Stimulated activated effector memory CD8-positive, alpha-beta T cell treated with anti-CD3 and anti-CD28 coated beads, Interleukin-12 subunit alpha, Interleukin-12 subunit beta, amount 100 ng/mL, for 72 hours (primary cell): ENCODE measurements around the gene COL5A1.

Experiments
- ATAC-seq: fragments of 150-1000 bp; cut with Tn5 transposase; 2 replicates; pipeline ENCODE4 v1.10.0; 2021
- DNase-seq, 2 donors: peaks; one replicate each; pipeline ENCODE4 v3.0.0; 2021 to 2022; ENCODE audit warnings: low spot score in 2 of 2
- H3K27ac Mint-ChIP-seq: one replicate; pipeline ENCODE4 v1.8.0; 2022; ENCODE audit warnings: mild to moderate bottlenecking, mixed read lengths
- H3K36me3 Mint-ChIP-seq: one replicate; pipeline ENCODE4 v1.8.0; 2022; ENCODE audit warnings: mild to moderate bottlenecking, mixed read lengths
- H3K4me1 Mint-ChIP-seq: one replicate; pipeline ENCODE4 v1.8.0; 2022; ENCODE audit warnings: mixed read lengths
- H3K4me3 Mint-ChIP-seq: one replicate; pipeline ENCODE4 v1.8.0; 2022; ENCODE audit warnings: mild to moderate bottlenecking, mixed read lengths
- H3K9me3 Mint-ChIP-seq: one replicate; pipeline ENCODE4 v1.8.0; 2022; ENCODE audit warnings: mixed read lengths

The COL5A1 gene

DNA sequence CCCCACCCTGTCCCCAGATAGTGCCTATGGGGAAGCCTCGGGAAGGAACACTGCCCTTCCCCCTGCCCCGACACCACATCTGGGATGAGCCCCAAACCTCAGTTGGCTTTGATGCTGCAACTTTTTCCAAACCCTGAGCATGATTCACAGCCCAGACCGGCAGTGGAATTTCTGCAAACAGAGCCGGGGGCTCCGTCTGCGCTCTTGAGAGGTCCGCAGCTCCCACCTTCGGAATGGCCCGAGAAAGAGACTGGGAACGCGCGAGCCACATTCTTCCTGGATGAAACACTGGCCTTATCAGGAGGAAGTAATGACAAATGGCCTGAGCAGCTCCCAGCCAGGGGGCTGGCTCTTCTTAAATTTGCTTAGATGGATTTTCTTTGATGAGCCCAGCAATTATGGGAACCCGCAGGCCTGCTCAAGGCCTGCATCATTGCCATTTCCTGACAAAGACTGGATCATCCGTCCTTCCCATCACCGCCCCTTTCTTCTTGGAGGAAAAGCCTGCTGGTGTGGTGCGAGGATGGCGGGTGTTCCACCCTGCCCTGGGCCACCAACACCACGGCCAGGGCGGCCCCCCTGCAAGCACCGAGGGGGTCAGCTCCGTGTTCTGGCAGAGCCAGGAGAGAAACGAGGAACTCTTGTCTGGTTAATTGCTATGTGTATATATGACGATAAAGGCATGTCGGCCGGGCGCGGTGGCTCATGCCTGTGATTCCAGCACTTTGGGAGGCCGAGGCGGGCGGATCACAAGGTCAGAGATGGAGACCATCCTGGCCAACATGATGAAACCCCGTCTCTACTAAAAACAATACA lies 38.8 kb upstream of the COL5A1 start:
- H3K36me3 Mint-ChIP-seq, result no peaks in the 10 kb centered on the region
- DNase-seq (peak in 1 of 2 donors; percentile 12), ATAC-seq (no peak)
- no peak overlapping the region for H3K27ac Mint-ChIP-seq
- no peaks in the 10 kb centered on the region for H3K9me3 Mint-ChIP-seq
- H3K4me3 Mint-ChIP-seq, result no peak overlapping the region
- no peaks in the 10 kb centered on the region for H3K4me1 Mint-ChIP-seq

DNA sequence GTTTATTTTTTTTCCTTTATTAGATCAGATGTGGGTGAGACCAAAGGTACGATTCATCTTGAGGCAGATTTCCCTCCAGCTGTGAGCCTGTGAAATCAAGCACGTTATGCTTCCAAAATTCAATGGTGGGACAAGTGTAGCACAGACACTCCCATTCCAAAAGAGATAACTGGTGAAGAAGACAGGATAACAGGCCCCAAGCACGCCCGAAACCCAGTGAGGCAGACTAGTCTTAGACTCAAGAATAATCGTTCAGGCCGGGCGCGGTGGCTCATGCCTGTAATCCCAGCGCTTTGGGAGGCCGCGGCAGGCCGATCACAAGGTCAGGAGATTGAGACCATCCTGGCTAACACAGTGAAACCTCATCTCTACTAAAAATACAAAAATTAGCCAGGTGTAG lies 36.8 kb upstream of the COL5A1 start:
- DNase-seq (peak; percentile 0 to 20), ATAC-seq (no peak)
- no peaks in the 10 kb centered on the region for H3K36me3 Mint-ChIP-seq
- H3K9me3 Mint-ChIP-seq, result no peaks in the 10 kb centered on the region
- H3K27ac Mint-ChIP-seq, result no peak overlapping the region
- H3K4me3 Mint-ChIP-seq, result no peak overlapping the region
- no peaks in the 10 kb centered on the region for H3K4me1 Mint-ChIP-seq

DNA sequence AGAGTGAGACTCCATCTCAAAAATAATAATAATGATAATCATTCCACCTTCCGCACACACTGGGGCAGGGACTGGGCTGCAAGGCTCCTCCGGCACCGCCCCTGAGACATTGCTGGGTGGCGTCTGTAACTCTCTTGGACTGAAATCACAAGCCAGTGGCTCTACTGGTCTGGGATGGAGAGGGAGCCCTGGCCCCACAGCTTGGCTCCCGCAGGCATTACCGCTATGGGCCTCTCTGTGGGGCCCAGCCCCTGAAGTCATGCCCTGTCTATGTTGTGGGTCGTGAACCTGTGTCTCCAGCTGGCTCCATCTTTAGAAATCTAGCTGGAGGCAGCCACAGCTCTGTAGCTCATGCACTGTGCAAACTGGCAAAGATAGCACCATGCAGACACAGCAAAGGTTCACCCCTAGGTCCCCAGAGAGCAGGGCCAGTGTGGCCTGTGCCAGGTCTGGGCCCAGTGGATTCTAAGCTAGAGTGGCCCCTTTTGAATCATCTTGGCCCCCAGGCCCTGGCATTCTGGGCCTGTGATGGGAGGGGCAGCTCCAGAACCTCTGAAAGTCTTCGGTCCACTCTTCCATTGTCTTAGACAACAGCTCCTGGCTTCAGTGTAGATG lies 36.1 kb upstream of the COL5A1 start:
- peak in 1 of 2 donors; percentile 0 for DNase-seq
- Mint-ChIP-seq H3K27ac (no peak overlapping the region), H3K9me3 (no peaks in the 10 kb centered on the region), H3K4me1 (no peaks in the 10 kb centered on the region), H3K4me3 (no peak overlapping the region), H3K36me3 (no peaks in the 10 kb centered on the region)
- peak; percentile 16 for ATAC-seq

DNA sequence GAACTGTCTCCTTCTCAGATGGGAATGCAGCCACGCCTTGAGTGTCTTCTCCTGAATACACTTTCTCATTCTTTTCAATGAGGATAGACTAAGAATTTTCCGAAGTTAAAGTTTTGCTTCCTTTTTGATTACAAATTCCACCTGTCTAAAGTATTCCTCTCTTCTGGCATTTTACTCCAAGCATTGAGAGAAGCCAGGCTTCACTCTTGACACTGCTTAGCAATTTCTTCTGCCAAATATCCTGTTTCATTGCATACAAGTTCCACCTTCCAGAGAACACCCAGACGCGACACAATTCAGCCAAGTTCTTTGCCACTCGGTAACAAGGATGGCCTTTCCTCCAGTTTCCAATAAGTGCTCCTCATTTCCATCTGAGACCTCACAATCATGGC lies 35.6 kb upstream of the COL5A1 start:
- no peaks in the 10 kb centered on the region for H3K4me1 Mint-ChIP-seq
- DNase-seq, result no peak

DNA sequence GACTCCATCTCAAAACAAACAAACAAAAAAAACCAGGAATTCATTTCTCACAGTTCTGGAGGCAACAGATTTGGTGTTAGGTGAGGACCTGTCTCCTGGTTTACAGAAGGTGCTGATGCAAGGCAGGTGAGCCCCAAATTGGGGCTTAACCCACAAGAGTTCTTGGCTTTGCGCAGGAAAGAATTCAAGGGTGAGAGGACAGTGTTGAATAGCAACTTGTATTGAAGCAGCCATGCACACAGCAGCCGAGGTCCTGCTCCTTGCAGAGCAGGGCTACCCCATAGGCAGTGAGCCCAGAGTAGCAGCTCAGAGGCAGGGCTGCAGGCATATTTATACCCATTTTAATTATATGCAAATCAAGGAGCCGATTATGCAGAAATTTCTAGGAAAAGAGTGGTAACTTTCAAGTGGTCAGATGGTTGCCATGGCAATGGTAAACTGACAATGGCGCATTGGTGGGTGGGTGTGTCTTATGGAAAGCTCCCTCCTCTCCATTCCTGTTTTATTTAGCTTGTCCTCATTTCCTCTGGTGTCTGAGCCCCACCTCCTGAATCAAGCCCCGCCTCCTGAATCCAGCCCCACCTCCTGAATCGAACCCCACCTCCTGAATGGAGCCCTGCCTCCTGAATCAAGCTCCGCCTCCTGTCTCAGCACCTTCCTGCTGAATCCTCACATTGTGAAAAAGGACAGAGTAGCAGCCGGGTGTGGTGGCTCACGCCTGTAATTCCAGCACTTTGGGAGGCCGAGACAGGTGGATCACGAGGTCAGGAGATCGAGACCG lies 34.5 kb upstream of the COL5A1 start:
- ATAC-seq, result no peak

More for the DNA sequence above, 35.6 kb upstream of the COL5A1 start:
- no peaks in the 10 kb centered on the region for H3K36me3 Mint-ChIP-seq
- H3K9me3 Mint-ChIP-seq, result no peaks in the 10 kb centered on the region
- H3K4me3 Mint-ChIP-seq, result no peak overlapping the region
- no peak for ATAC-seq
- no peak overlapping the region for H3K27ac Mint-ChIP-seq

DNA sequence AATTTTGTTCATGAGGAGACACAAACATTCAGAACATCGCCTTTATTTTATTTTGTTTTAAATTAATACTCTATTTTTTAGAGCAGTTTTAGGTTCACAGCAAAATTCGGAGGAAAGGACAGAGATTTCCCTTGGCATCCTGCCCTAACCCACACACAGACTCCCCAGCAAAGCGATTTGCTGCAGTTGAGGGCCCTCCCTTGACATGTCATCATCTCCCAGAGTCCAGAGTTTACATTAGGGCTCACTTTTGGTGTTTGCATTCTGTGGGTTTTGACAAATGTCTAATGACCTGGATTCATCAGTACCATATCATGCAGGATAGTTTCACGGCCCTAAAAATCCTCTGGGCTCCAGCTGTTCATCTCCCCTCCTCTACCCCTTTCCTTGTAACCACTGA lies 33.6 kb upstream of the COL5A1 start:
- Mint-ChIP-seq H3K4me3 (no peak overlapping the region), H3K4me1 (no peaks in the 10 kb centered on the region), H3K36me3 (no peaks in the 10 kb centered on the region), H3K9me3 (peaks cover 10% of the 10 kb centered on the region), H3K27ac (no peak overlapping the region)
- ATAC-seq, result no peak
- DNase-seq, result no peak

More for the DNA sequence above, 34.5 kb upstream of the COL5A1 start:
- Mint-ChIP-seq H3K4me3 (no peak overlapping the region), H3K4me1 (no peaks in the 10 kb centered on the region), H3K36me3 (no peaks in the 10 kb centered on the region), H3K9me3 (peaks cover 3% of the 10 kb centered on the region), H3K27ac (no peak overlapping the region)
- no peak for DNase-seq

DNA sequence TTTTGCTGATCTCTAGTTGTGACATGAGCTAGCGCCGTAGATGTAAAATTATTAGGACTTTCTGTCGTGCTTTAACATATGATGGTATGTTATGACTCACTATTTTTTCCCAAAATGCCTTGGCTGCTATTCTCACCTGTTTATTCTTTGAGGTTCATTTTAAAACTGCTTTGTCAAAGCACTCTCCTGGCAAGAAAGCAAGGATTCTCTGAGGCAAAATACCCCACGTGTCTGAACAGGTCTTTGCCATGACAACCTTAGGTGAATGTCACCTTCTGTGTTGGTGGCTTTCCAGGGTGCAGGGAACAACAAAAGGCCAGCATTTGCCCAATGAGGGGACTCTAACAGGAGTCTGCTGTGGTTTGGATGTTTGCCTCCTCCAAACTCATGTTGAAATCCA lies 30.6 kb upstream of the COL5A1 start:
- DNase-seq, result no peak
- Mint-ChIP-seq H3K4me3 (no peak overlapping the region), H3K36me3 (no peaks in the 10 kb centered on the region), H3K4me1 (no peaks in the 10 kb centered on the region), H3K27ac (no peak overlapping the region), H3K9me3 (peaks cover 10% of the 10 kb centered on the region)
- ATAC-seq, result no peak

DNA sequence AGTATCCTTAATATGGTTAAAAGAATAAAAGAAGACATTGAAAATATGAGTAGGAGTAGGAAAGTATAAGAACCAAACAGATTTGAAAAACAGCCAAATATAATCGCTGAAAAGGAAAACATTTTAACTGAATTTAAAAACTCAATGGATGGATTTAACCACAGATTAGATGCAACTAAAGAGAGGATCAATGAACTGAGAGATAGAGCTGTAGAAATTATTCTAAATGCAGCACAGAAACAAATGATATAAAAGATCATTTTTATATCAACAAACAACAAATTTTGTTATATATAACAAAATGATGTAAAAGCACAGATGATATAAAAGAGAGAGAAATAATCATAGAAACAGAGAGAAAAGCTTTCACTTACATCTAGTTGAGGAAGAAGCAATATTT lies 29.3 kb upstream of the COL5A1 start:
- ATAC-seq (no peak), DNase-seq (no peak)
- Mint-ChIP-seq H3K4me3 (no peak overlapping the region), H3K9me3 (peaks cover 10% of the 10 kb centered on the region), H3K27ac (no peak overlapping the region), H3K36me3 (no peaks in the 10 kb centered on the region), H3K4me1 (no peaks in the 10 kb centered on the region)

DNA sequence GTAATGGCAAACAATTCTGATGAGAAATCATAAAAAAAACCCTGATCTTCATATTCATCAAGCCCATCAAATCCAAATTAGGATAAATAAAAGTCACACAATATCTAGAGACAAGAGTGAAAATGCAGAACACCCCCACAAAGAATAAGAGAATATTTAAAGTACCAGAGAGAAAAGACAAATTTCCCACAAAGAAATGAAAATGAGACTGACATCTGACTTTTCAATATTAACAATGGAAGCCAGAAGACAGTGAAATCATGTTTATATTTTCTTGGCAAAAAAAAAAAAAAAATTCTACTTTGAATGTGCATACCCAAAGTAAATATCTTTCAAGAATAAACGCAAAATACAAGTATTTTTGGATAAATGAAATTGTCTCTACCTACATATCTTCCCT lies 28.9 kb upstream of the COL5A1 start:
- no peak for DNase-seq
- no peak overlapping the region for H3K27ac Mint-ChIP-seq
- H3K36me3 Mint-ChIP-seq, result no peaks in the 10 kb centered on the region
- no peak for ATAC-seq
- no peaks in the 10 kb centered on the region for H3K4me1 Mint-ChIP-seq
- H3K4me3 Mint-ChIP-seq, result no peak overlapping the region
- H3K9me3 Mint-ChIP-seq, result peaks cover 10% of the 10 kb centered on the region

DNA sequence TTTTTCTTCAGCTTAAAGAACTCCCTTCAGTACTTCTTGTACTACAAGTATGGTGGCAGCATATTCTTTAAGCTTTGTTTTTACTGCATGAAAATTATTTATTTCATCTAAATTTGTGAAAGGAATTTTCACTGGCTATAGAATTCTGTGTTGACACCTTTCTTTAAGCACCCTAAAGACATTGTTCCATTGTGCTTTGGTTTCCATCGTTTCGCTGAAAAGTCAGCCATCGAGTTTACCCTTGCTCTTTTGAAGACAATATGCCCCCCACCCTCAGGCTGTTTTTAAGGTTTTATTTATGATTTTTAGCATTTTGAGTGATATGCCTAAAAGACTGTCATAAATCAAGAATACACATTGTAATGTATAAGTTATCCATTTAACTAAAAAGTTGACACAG lies 27.3 kb upstream of the COL5A1 start:
- Mint-ChIP-seq H3K36me3 (no peaks in the 10 kb centered on the region), H3K27ac (no peak overlapping the region), H3K9me3 (peaks cover 10% of the 10 kb centered on the region), H3K4me1 (no peaks in the 10 kb centered on the region), H3K4me3 (no peak overlapping the region)
- DNase-seq (no peak), ATAC-seq (no peak)

DNA sequence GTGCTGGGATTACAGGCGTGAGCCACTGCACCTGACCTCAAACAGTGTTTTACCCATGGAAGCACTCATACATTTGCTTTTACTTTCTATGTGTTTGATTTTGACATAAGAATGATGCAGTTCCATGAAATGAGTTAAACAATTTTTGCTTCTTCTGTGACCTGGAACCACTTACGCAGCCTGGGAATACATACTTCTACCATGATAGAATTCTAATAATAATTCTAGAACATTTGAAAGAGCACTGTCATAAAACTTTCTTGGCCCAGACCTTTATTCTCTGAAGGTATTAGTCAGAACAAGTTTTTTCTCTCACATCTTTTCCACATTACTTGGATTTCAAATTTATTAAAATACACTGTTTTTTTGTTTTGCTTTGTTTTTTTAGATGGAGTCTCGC lies 25.3 kb upstream of the COL5A1 start:
- H3K27ac Mint-ChIP-seq, result no peak overlapping the region
- no peak overlapping the region for H3K4me3 Mint-ChIP-seq
- H3K36me3 Mint-ChIP-seq, result no peaks in the 10 kb centered on the region
- DNase-seq, result no peak
- peaks cover 10% of the 10 kb centered on the region for H3K9me3 Mint-ChIP-seq
- no peaks in the 10 kb centered on the region for H3K4me1 Mint-ChIP-seq
- ATAC-seq, result no peak

DNA sequence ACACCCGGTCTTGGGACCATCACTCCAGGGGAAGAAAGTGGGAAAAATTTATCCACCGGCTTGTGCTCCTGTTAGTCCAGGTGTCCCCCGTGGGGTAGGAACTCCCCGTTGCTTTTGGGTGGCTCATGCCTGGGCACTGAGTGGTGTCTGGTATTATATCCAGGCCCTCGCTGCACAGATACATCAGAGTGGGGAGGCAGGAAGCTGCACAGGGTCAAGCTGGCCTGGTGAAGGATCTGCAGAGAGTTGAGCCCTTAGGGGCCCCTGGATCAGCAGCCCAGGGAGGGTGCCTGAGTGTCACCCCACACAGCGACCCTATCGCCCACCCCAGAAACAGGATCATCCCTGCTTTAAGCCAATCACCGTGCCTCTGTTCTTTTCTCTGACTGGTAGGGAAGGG lies 24.4 kb upstream of the COL5A1 start:
- H3K27ac Mint-ChIP-seq, result no peak overlapping the region

DNA sequence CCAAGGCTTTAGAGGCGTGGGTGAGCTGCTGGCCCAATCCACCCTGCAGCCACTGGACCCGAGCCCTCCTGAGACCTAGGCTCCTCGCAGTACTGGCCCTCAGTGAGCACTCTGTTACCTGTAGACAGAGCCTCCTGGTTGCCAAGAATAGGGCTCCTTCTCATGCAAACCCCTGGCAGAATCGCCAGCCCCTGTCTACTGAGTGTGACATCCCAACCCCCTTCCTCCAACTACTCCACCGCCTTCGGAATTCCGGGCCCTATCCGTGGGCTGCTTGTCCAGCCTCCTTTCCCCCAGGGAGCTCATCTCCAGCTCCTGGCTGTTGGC lies 23.8 kb upstream of the COL5A1 start:
- H3K4me1 Mint-ChIP-seq, result no peaks in the 10 kb centered on the region
- ATAC-seq, result no peak
- no peaks in the 10 kb centered on the region for H3K36me3 Mint-ChIP-seq
- DNase-seq, result no peak
- no peaks in the 10 kb centered on the region for H3K9me3 Mint-ChIP-seq
- H3K4me3 Mint-ChIP-seq, result no peak overlapping the region
- H3K27ac Mint-ChIP-seq, result no peak overlapping the region

More for the DNA sequence above, 24.4 kb upstream of the COL5A1 start:
- DNase-seq (no peak), ATAC-seq (peak; percentile 14)
- H3K4me3 Mint-ChIP-seq, result no peak overlapping the region
- no peaks in the 10 kb centered on the region for H3K36me3 Mint-ChIP-seq
- H3K4me1 Mint-ChIP-seq, result no peaks in the 10 kb centered on the region
- peaks cover 5% of the 10 kb centered on the region for H3K9me3 Mint-ChIP-seq

DNA sequence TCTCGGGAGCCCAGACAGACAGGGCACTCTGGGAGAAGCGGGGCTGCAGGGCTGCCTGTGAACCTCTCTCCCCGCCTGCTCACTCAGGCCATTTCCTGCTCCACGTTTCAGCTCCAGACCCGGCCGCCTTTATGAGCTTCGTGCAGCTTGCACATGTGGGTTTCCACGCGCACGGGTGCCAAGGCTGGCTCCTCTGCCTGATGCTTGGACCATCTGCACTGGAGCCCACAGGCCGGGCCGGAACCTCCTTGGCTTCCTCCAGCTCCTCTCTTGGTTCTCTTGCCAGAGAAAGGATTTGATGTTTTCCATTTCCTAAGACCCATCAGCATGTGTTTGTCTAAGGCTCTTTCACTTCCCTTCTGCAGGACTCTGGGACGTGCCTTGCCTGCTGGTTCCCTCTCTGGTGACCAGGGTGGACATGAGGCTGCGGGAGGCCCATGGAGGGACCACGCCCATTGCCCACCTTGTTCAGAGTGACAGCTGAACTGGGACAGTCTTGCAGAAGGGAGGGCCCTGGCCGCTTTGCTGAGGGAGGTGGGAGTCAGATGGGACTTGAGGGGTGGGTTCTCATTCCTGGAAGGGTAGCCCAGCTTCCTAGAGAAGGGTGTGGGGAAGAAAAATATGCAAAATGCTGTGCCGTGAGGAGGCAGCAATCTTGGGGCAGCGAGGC lies 23.3 kb upstream of the COL5A1 start:
- ATAC-seq (no peak), DNase-seq (no peak)
- Mint-ChIP-seq H3K9me3 (no peaks in the 10 kb centered on the region), H3K36me3 (no peaks in the 10 kb centered on the region), H3K4me3 (no peak overlapping the region), H3K4me1 (no peaks in the 10 kb centered on the region), H3K27ac (no peak overlapping the region)

DNA sequence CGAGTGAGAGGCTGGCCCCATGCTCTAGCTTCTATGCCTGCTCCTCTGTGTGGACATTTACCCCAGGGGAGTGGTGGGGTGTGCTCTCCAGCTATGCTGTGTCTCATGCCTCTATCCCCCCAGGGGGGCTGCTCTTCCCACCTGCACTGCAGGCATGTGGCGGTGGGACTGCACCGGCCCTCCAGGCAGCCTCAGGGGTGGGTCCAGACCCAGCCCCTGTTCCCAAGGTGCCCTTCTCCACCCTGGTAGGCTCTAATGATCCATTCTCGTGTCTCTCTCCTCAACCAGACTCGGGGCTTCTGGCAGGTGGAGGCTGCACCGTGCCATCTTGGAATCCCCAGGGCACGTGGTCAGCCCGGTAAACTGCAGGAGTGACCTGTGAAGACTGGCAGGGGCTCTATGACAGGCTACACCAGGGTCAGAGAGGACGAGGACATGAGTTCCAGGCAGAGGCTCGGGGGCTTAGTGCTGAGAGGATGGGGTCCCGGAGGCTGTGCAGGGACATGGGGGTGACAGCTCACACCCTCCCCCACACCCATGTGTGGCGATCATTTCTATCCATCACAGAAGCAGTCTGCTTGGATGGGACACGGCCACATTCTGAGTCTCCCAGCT lies 22.7 kb upstream of the COL5A1 start:
- no peaks in the 10 kb centered on the region for H3K9me3 Mint-ChIP-seq
- H3K4me3 Mint-ChIP-seq, result no peak overlapping the region
- ATAC-seq, result peak; percentile 8
- H3K36me3 Mint-ChIP-seq, result no peaks in the 10 kb centered on the region
- DNase-seq, result no peak
- H3K4me1 Mint-ChIP-seq, result no peaks in the 10 kb centered on the region
- H3K27ac Mint-ChIP-seq, result no peak overlapping the region
